ENCODE results near the gene CD8A. TPM values are rescaled to one million over a fixed set of nuclear protein-coding genes. Genes with fewer than 3 reads are reported as not detected.

Gene CD8A
- total and polyA plus RNA-seq, 2 of the 8 experiments (the other 6 are each of a cell fraction or from before 2014, with no cell fraction given) = 0.14 to 0.39 TPM

- Histone ChIP-seq H3K36me3 (ENCODE audit: control insufficient read depth in 2 of 4, insufficient read depth in 4 of 4, low read length in 3 of 4) (peaks cover 0 to 24% (median 14%) of the 10 kb centered on the region in 4 experiments; a peak in 7 of 8 replicates), H3K56ac (replicated peaks; ENCODE audit: insufficient read length, low read depth, low read length) (no peak overlapping the region), H3K23ac (ENCODE audit: insufficient read length) (no peak overlapping the region), H3K4me2 (ENCODE audit: insufficient read depth in 1 of 2, low read depth in 2 of 2, low read length in 2 of 2) (no peak overlapping the region), H3K79me2 (ENCODE audit: control insufficient read depth in 1 of 2, insufficient read depth in 2 of 2, low read length in 2 of 2) (no peaks in the 10 kb centered on the region), H2BK12ac (ENCODE audit: low read depth, low read length) (no peak overlapping the region), H2AK5ac (ENCODE audit: low read depth, low read length) (no peak overlapping the region), H3K4me1 (replicated peaks in 1 of 4; ENCODE audit: control insufficient read depth in 3 of 4, insufficient read depth in 4 of 4, low read length in 3 of 4) (peaks cover 0 to 3% (median 0%) of the 10 kb centered on the region in 4 experiments; a peak in 1 of 7 replicates), H2AFZ (ENCODE audit: low read length) (no peak overlapping the region), H3K9ac (replicated peaks in 1 of 4; ENCODE audit: extremely low read depth in 1 of 4, low read depth in 3 of 4, low read length in 3 of 4) (no peak overlapping the region), H4K8ac (ENCODE audit: extremely low read depth, insufficient read depth, low read length) (no peak overlapping the region), H3K23me2 (ENCODE audit: low read depth, low read length) (no peaks in the 10 kb centered on the region), H4K5ac (ENCODE audit: insufficient read length, low read depth, low read length) (no peak overlapping the region), H2BK120ac (replicated peaks; ENCODE audit: low read depth, low read length) (no peak overlapping the region), H3K4ac (replicated peaks; ENCODE audit: insufficient read length, low read depth, low read length) (no peak overlapping the region), H2BK5ac (ENCODE audit: low read depth, low read length) (no peak overlapping the region), H3K18ac (ENCODE audit: extremely low read depth, low read length) (no peak overlapping the region), H2BK15ac (ENCODE audit: low read length) (no peak overlapping the region), H3K27ac (ENCODE audit: low read depth, low read length) (no peak overlapping the region), H3K27me3 (replicated peaks in 1 of 4; ENCODE audit: control insufficient read depth in 3 of 4, extremely low read depth in 1 of 4, insufficient read depth in 3 of 4, low read length in 3 of 4) (no peaks in the 10 kb centered on the region), H4K20me1 (replicated peaks in 1 of 2; ENCODE audit: control insufficient read depth in 1 of 2, insufficient read depth in 2 of 2, low read length in 2 of 2) (peaks cover 0 to 7% of the 10 kb centered on the region in 2 experiments), H2BK20ac (ENCODE audit: low read length) (no peak overlapping the region), H3K79me1 (ENCODE audit: low read depth, low read length) (no peaks in the 10 kb centered on the region), H3K14ac (ENCODE audit: insufficient read length) (no peak overlapping the region), H3K9me3 (ENCODE audit: insufficient read depth in 2 of 2, low read depth in 1 of 2, low read length in 1 of 2) (no peaks in the 10 kb centered on the region), H3K4me3 (ENCODE audit: extremely low read depth in 1 of 4, insufficient read depth in 2 of 4, low read depth in 3 of 4, low read length in 4 of 4) (no peak overlapping the region), H4K91ac (replicated peaks; ENCODE audit: insufficient read length, low read length) (no peak overlapping the region)
- DNase-seq (ENCODE audit: low read depth in 1 of 2, low spot score in 2 of 2) = no peak
- CTCF ChIA-PET (ENCODE audit: partially characterized antibody) = interaction anchor here (0.6 to 1.2 kb wide), 3 partner anchors 10 to 32 kb away, joined by 3 to 6 read pairs (median 3); no protein-coding TSS in a partner anchor
- FAIRE-seq = no peak
- POLR2A ChIA-PET (ENCODE audit: partially characterized antibody) = no interaction called here
- WGBS, 2 experiments (ENCODE audit: extremely low coverage in 1 of 2, insufficient coverage in 1 of 2, insufficient read length in 1 of 2, insufficient replicate concordance in 2 of 2, low coverage in 1 of 2, low lambda C conversion rate in 2 of 2, missing lambda C conversion rate in 1 of 2) = 64% methylated on average over 4 of the region's 4 CpGs; no CpG with 5 or more reads in 1 of the 2 experiments
- TF ChIP-seq ATF2 (IDR thresholded peaks at IDR 0.05; ENCODE audit: low read length) = no peak
- no peak for TF ChIP-seq RBBP5 (IDR thresholded peaks at IDR 0.05; ENCODE audit: borderline replicate concordance, low read depth, low read length)
- TF ChIP-seq YY1 (IDR thresholded peaks at IDR 0.05; ENCODE audit: low read depth, low read length) = no peak
- TF ChIP-seq FOSL1 (IDR thresholded peaks at IDR 0.05; ENCODE audit: insufficient read depth, low read depth, low read length) = no peak
- no peak for TF ChIP-seq BCL11A (IDR thresholded peaks at IDR 0.05; ENCODE audit: low read depth in 2 of 2, low read length in 2 of 2)
- TF ChIP-seq SAP30 (IDR thresholded peaks at IDR 0.05; ENCODE audit: insufficient read depth, insufficient replicate concordance, low read length) = no peak
- no peak for TF ChIP-seq ATF3 (IDR thresholded peaks at IDR 0.05; ENCODE audit: insufficient read depth, low read depth, low read length)
- TF ChIP-seq POLR2AphosphoS5 (IDR thresholded peaks at IDR 0.05; ENCODE audit: low read depth, low read length) = no peak
- no peak for TF ChIP-seq PHF8 (conservative IDR thresholded peaks at IDR 0.05; ENCODE audit: low read depth, low read length)
- no peak for TF ChIP-seq SP4 (IDR thresholded peaks at IDR 0.05; ENCODE audit: low read length)
- no peak for TF ChIP-seq CBX8 (IDR thresholded peaks at IDR 0.05; ENCODE audit: borderline replicate concordance, low read depth, low read length)
- no peak for TF ChIP-seq KDM4A (IDR thresholded peaks at IDR 0.05; ENCODE audit: low read depth, low read length, severe bottlenecking)
Measured at GRCh38 chr2:86775338-86775737, 15.4 kb downstream of the CD8A start.
